ENCODE measurements around the gene NVL.

Gene NVL

GRCh38 chr1:224219011-224219611, 110.9 kb downstream of the NVL start:
- no peak for DNase-seq

DNA sequence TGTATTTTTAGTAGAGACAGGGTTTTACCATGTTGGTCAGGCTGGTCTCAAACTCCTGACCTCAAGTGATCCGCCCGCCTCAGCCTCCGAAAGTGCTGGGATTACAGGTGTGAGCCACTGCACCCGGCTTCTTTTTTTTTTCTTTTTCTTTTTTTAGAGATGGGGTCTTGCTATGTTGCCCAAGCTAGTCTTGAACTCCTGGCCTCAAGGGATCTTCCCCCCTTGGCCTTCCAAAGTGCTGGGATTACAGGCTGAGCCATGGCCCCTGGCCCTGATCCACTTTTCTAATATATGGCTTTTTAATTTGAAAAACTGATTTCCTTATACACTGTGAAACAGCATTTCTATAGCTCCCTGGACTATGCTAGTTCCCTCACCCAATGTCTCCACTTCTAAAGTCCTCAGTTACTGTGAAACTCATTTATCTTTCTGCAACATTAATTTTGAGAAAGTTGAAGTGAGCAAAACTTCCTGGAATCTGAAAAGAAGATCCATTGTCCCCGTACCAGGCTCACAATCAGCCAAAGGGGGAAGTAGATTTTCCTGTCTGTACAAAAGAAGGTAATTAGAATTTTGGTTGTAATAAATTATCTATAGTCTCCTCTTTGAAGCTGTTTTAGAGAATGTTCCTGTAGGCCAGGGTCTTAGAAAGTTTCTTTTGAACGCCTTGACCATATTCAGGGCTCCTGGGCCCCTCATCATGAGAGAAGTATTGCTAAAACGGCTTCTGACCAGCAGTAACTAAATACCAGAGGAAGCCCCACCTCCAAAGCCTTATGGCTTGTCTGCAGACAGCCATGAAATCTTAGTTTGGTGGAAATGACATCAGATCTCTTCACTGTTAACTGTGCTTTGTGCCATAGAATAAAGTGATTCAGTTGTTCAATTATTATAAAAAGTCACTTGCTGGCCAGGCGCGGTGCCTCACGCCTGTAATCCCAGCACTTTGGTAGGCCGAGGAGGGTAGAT, 112.0 kb downstream of the NVL start:
- no peak overlapping the region for H3K4me2 ChIP-seq (ENCODE audit: low read depth, low read length)
- no peak overlapping the region for H3K4me3 ChIP-seq (ENCODE audit: low read length)
- no peak overlapping the region for H3K27ac ChIP-seq (ENCODE audit: low read length)
- H3K9ac ChIP-seq (ENCODE audit: low read length) = no peak overlapping the region
- H3K4me1 ChIP-seq (ENCODE audit: low read length) = no peaks in the 10 kb centered on the region
- no peaks in the 10 kb centered on the region for H3K9me3 ChIP-seq (replicated peaks; ENCODE audit: insufficient read depth, low read length)
- H3K27me3 ChIP-seq (replicated peaks; ENCODE audit: insufficient read depth, low read length) = no peaks in the 10 kb centered on the region
- H3F3A ChIP-seq (ENCODE audit: insufficient read depth, low read length) = no peaks in the 10 kb centered on the region
- H3K9me2 ChIP-seq (replicated peaks; ENCODE audit: insufficient read depth, low read length) = no peaks in the 10 kb centered on the region
- no peaks in the 10 kb centered on the region for H3K36me3 ChIP-seq (replicated peaks; ENCODE audit: insufficient read depth, low read length)
- DNase-seq = no peak
- H4K20me1 ChIP-seq (ENCODE audit: insufficient read depth, low read length) = no peaks in the 10 kb centered on the region
- no peaks in the 10 kb centered on the region for H3K79me2 ChIP-seq (ENCODE audit: low read length)
- no peak overlapping the region for H2AFZ ChIP-seq (ENCODE audit: low read length)
- TF ChIP-seq, protein P1, sequence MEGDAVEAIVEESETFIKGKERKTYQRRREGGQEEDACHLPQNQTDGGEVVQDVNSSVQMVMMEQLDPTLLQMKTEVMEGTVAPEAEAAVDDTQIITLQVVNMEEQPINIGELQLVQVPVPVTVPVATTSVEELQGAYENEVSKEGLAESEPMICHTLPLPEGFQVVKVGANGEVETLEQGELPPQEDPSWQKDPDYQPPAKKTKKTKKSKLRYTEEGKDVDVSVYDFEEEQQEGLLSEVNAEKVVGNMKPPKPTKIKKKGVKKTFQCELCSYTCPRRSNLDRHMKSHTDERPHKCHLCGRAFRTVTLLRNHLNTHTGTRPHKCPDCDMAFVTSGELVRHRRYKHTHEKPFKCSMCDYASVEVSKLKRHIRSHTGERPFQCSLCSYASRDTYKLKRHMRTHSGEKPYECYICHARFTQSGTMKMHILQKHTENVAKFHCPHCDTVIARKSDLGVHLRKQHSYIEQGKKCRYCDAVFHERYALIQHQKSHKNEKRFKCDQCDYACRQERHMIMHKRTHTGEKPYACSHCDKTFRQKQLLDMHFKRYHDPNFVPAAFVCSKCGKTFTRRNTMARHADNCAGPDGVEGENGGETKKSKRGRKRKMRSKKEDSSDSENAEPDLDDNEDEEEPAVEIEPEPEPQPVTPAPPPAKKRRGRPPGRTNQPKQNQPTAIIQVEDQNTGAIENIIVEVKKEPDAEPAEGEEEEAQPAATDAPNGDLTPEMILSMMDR (IDR thresholded peaks at IDR 0.05; ENCODE audit: low read length) = no peak
- TF ChIP-seq EZH2 (optimal IDR thresholded peaks at IDR 0.05; ENCODE audit: low read depth, low read length) = no peak
- no peak for TF ChIP-seq EZH2phosphoT487 (IDR thresholded peaks at IDR 0.05; ENCODE audit: low read length)

More at GRCh38 chr1:224219011-224219611, 110.9 kb downstream of the NVL start:
- H4K20me1 ChIP-seq (ENCODE audit: insufficient read depth, low read length) = no peaks in the 10 kb centered on the region
- H3K4me2 ChIP-seq (ENCODE audit: low read depth, low read length) = no peak overlapping the region
- TF ChIP-seq EZH2 (optimal IDR thresholded peaks at IDR 0.05; ENCODE audit: low read depth, low read length) = no peak
- TF ChIP-seq EZH2phosphoT487 (IDR thresholded peaks at IDR 0.05; ENCODE audit: low read length) = no peak
- TF ChIP-seq, protein P1 (IDR thresholded peaks at IDR 0.05; ENCODE audit: low read length) = no peak
- no peaks in the 10 kb centered on the region for H3K9me3 ChIP-seq (replicated peaks; ENCODE audit: insufficient read depth, low read length)
- no peak overlapping the region for H3K27ac ChIP-seq (ENCODE audit: low read length)
- no peaks in the 10 kb centered on the region for H3K36me3 ChIP-seq (replicated peaks; ENCODE audit: insufficient read depth, low read length)
- no peaks in the 10 kb centered on the region for H3K4me1 ChIP-seq (ENCODE audit: low read length)
- no peak overlapping the region for H2AFZ ChIP-seq (ENCODE audit: low read length)
- no peak overlapping the region for H3K9ac ChIP-seq (ENCODE audit: low read length)
- no peak overlapping the region for H3K4me3 ChIP-seq (ENCODE audit: low read length)
- no peaks in the 10 kb centered on the region for H3K9me2 ChIP-seq (replicated peaks; ENCODE audit: insufficient read depth, low read length)
- no peaks in the 10 kb centered on the region for H3K27me3 ChIP-seq (replicated peaks; ENCODE audit: insufficient read depth, low read length)
- no peaks in the 10 kb centered on the region for H3F3A ChIP-seq (ENCODE audit: insufficient read depth, low read length)
- no peaks in the 10 kb centered on the region for H3K79me2 ChIP-seq (ENCODE audit: low read length)

- Histone ChIP-seq H4K20me1 (ENCODE audit: insufficient read depth, low read length) (no peaks in the 10 kb centered on the region), H3K27ac (ENCODE audit: low read length) (no peak overlapping the region), H3K27me3 (replicated peaks; ENCODE audit: insufficient read depth, low read length) (no peaks in the 10 kb centered on the region), H3K4me2 (ENCODE audit: low read depth, low read length) (no peak overlapping the region), H3K36me3 (replicated peaks; ENCODE audit: insufficient read depth, low read length) (no peaks in the 10 kb centered on the region), H3F3A (ENCODE audit: insufficient read depth, low read length) (no peaks in the 10 kb centered on the region), H3K4me1 (ENCODE audit: low read length) (no peaks in the 10 kb centered on the region), H3K9ac (ENCODE audit: low read length) (no peak overlapping the region), H3K9me2 (replicated peaks; ENCODE audit: insufficient read depth, low read length) (no peaks in the 10 kb centered on the region), H2AFZ (ENCODE audit: low read length) (no peak overlapping the region), H3K4me3 (ENCODE audit: low read length) (no peak overlapping the region), H3K9me3 (replicated peaks; ENCODE audit: insufficient read depth, low read length) (no peaks in the 10 kb centered on the region), H3K79me2 (ENCODE audit: low read length) (no peaks in the 10 kb centered on the region)
- no peak for DNase-seq
- TF ChIP-seq EZH2 (optimal IDR thresholded peaks at IDR 0.05; ENCODE audit: low read depth, low read length) (no peak), EZH2phosphoT487 (IDR thresholded peaks at IDR 0.05; ENCODE audit: low read length) (no peak)
- TF ChIP-seq, protein P1 (IDR thresholded peaks at IDR 0.05; ENCODE audit: low read length) = no peak
These were observed 113.6 kb downstream of the NVL start for GRCh38 chr1:224216382-224216781.
